NCI-H82 treated with DMSO at 0.1 percent for 48 hours (cell line): ENCODE data around the gene KCNQ1OT1.

Experiments
- DNase-seq: peaks from one replicate; lab custom pipeline; 2025; ENCODE audit not compliant: unreplicated experiment; lab: John Stamatoyannopoulos, UW

The KCNQ1OT1 gene

GRCh38 chr11:2561696-2562581, 137.9 kb downstream of the KCNQ1OT1 start:
- no peak for DNase-seq

- no peak for DNase-seq
These were observed 140.1 kb downstream of the KCNQ1OT1 start for GRCh38 chr11:2559527-2560311.

GRCh38 chr11:2558861-2559526, 140.8 kb downstream of the KCNQ1OT1 start:
- DNase-seq, result no peak

GRCh38 chr11:2558397-2558796, 141.4 kb downstream of the KCNQ1OT1 start:
- no peak for DNase-seq
